AG04450 (cell line): Measurements from ENCODE around the gene NHEJ1. TPM values are rescaled to one million over a fixed set of nuclear protein-coding genes. Genes with fewer than 3 reads are reported as not detected.

Experiments used
- CTCF ChIA-PET: fragments of 300-600, 350-600 bp; formaldehyde crosslinking; extraction: SDS; loops from one replicate; lab custom pipeline; 2022; ENCODE audit warnings: antibody characterized with exemption, inconsistent platforms; lab: Charles Lee
- POLR2A ChIA-PET: fragments of 350-600 bp; formaldehyde crosslinking; extraction: SDS; loops from one replicate; lab custom pipeline; 2021; ENCODE audit warnings: antibody characterized with exemption, inconsistent platforms; lab: Yijun Ruan, JAX
- DNase-seq: peaks from one replicate; pipeline ENCODE4 v3.0.0-alpha.2; 2011; ENCODE audit warnings: low read depth, low spot score
- H3K27ac ChIP-seq: one replicate; pipeline ENCODE4 v1.5.1; 2012; ENCODE audit warnings: low read depth, low read length, control low read depth
- H3K27me3 ChIP-seq: one replicate; pipeline ENCODE4 v1.6.0; 2012; ENCODE audit warnings: low read length; ENCODE audit not compliant: control insufficient read depth, insufficient read depth
- H3K4me3 ChIP-seq: 2 replicates; pipeline ENCODE4 v1.5.1; 2011; ENCODE audit warnings: mild to moderate bottlenecking, low read depth, low read length, control low read depth
- H3K9me3 ChIP-seq: 2 replicates; pipeline ENCODE4 v1.5.1; 2012; ENCODE audit warnings: low read length; ENCODE audit not compliant: control insufficient read depth, insufficient read depth
- polyA plus RNA-seq: library from polyadenylated mRNA; depleted of rRNA; stranded (reverse); fragments of >200 nt; gene quantifications from 2 replicates; pipeline ENCODE4 v1.2.3, GENCODE V29; 2011
- TF ChIP-seq, protein P1 (sequence below): IDR thresholded peaks from 2 replicates; pipeline ENCODE4 v1.5.1; 2011; ENCODE audit warnings: low read depth, low read length, control low read depth, inconsistent platforms

Gene NHEJ1
- polyA plus RNA-seq, 1 experiment, result 21.9 TPM

DNA sequence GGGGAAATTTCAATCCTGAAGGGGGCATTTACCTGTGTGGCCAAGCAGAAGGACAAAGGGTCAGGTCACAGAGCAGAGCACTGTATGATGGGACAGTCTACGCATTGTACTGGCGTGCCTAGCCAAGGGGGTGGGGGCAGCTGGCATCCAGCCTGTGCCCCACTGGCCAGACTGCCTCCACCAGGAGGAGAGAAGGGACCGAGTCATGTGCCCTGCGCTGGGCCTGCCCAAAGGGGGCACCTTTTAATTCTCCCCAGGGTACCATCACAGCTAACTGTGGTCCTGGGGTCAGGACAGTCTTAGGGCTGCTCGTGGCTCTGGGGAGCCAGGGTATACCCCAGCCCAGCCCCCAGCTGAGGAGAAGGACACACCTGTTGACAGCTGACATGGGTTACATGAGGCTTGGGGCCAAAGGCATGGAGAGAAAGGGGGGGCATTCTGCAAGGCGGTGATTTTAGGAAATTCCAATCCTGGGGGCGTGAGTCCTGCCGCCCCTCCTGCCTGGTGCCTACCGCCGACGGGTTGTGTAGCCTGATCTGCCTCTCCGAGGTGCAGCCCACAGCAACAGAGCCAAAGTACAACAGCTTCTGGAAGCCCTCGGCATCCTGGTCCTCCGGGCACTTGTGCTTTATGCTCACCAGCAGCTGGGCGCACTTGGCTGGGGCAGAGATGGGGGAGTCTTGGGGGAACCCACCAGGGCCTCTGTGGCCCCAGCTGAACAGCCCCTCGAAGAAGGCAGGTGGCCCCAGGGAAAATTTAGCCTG is 130.3 kb downstream of the NHEJ1 start:
- no peak for DNase-seq
- TF ChIP-seq, protein P1, sequence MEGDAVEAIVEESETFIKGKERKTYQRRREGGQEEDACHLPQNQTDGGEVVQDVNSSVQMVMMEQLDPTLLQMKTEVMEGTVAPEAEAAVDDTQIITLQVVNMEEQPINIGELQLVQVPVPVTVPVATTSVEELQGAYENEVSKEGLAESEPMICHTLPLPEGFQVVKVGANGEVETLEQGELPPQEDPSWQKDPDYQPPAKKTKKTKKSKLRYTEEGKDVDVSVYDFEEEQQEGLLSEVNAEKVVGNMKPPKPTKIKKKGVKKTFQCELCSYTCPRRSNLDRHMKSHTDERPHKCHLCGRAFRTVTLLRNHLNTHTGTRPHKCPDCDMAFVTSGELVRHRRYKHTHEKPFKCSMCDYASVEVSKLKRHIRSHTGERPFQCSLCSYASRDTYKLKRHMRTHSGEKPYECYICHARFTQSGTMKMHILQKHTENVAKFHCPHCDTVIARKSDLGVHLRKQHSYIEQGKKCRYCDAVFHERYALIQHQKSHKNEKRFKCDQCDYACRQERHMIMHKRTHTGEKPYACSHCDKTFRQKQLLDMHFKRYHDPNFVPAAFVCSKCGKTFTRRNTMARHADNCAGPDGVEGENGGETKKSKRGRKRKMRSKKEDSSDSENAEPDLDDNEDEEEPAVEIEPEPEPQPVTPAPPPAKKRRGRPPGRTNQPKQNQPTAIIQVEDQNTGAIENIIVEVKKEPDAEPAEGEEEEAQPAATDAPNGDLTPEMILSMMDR, result no peak
- ChIA-PET CTCF (interaction anchor here (0.5 to 8.7 kb wide), 51 partner anchors 8 to 323 kb away, joined by 3 to 250 read pairs (median 5); partner anchors contain the start of genes CFAP65 and NHEJ1), POLR2A (interaction anchor here (1.2 kb wide), 1 partner anchor 124 kb away, joined by 3 read pairs; no protein-coding TSS in a partner anchor)
- Histone ChIP-seq H3K4me3 (no peak overlapping the region), H3K27ac (no peak overlapping the region), H3K27me3 (peaks cover 42% of the 10 kb centered on the region), H3K9me3 (no peaks in the 10 kb centered on the region; the same call in 1 of the 2 replicates)

DNA sequence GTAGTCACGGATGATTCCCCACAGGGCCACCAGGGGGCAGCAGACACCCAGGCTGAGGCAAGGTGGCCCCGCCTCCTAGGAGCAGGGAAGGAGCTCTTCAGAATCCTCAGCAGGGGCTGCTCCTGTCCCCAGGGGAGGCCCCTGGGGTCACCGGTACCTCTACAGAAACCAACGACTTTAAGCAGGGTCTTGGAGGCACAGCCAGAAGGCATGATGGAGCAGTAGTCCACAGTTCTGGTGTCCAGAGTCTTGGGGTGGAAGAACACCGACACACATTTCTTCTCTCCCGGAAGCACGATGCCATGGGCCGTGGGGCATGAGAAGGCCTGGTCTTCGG is 130.8 kb downstream of the NHEJ1 start:
- Histone ChIP-seq H3K9me3 (no peaks in the 10 kb centered on the region; the same call in 1 of the 2 replicates), H3K27me3 (peaks cover 41% of the 10 kb centered on the region), H3K4me3 (no peak overlapping the region), H3K27ac (no peak overlapping the region)
- DNase-seq, result peak; percentile 33
- TF ChIP-seq, protein P1, result peak; percentile 95
- ChIA-PET CTCF (interaction anchor here (0.5 to 8.7 kb wide), 50 partner anchors 8 to 323 kb away, joined by 3 to 250 read pairs (median 5); partner anchors contain the start of genes CFAP65 and NHEJ1), POLR2A (interaction anchor here (1.2 kb wide), 1 partner anchor 124 kb away, joined by 3 read pairs; no protein-coding TSS in a partner anchor)

DNA sequence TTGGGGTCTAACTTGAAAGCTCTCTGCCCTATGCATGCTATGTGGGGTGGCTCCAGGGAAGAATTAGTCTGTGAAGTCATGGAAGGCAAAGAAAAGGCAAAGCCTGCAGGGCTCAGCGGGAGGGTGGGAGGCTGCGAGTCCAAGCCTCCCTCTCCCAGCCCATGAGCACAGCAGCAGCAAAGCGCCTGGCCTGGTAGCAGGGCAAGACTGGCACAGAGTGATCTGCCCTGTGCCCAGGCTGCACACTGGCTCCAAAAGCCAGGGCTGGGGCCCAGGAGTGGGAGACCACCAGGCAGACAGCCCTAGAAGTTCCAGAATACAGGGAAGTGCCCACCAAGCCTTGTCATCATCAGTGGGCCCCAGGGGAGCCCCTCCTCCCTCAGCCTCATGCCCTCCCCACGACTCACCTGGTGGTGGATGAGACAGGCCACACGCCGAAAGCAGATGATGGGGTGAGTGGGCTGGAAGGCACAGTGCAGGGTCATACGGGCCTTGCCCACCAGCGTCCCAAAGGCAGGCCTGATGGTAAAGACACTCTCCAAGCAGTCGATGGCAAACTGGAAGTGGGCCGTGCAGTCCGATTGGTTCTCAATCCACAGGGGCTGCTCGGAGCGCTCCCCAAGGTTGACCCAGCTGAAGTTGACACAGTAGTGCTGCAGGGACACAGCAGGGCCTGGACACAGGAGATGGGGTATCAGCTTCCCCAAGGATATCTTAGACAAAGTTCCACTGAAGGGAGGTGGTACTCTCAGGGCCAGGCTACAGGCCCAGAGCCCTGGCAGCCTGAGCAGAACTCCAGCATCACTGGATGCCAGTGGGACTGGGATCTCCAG is 131.4 kb downstream of the NHEJ1 start:
- POLR2A ChIA-PET, result interaction anchor here (1.2 kb wide), 1 partner anchor 125 kb away, joined by 3 read pairs; no protein-coding TSS in a partner anchor

DNA sequence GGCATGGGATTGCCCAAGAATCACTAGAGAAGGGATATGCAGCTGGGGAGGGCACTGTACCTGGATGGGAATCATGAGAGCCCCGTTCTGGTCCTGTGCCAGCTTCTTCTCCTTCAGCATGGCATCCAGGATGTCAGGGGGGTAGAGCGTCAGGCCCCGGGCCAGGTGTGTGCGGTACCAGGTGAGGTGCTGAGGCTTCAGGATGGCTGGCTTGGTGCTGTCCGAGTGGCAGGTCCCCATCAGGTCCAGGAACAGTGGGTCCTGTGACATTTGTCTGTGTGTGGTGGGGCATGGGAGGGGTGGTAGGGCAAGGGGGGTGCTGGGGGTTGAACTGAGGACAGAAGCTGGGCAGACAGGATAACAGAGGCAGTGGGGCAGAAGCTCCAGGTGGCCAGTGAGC is 132.5 kb downstream of the NHEJ1 start:
- POLR2A ChIA-PET, result no interaction called here
- TF ChIP-seq, protein P1, result no peak
- no peaks in the 10 kb centered on the region; the same call in 1 of the 2 replicates for H3K9me3 ChIP-seq
- DNase-seq, result no peak
- peaks cover 47% of the 10 kb centered on the region for H3K27me3 ChIP-seq
- CTCF ChIA-PET, result interaction anchor here (0.7 to 8.7 kb wide), 4 partner anchors 30 to 166 kb away, joined by 3 to 250 read pairs (median 14); partner anchors contain the start of gene NHEJ1
- no peak overlapping the region for H3K27ac ChIP-seq
- no peak overlapping the region for H3K4me3 ChIP-seq

More for the DNA sequence above, 131.4 kb downstream of the NHEJ1 start:
- no peak for DNase-seq
- CTCF ChIA-PET, result interaction anchor here (0.6 to 8.7 kb wide), 44 partner anchors 9 to 324 kb away, joined by 3 to 250 read pairs (median 5); partner anchors contain the start of genes CFAP65 and NHEJ1
- peaks cover 37% of the 10 kb centered on the region for H3K27me3 ChIP-seq
- no peak overlapping the region for H3K27ac ChIP-seq
- no peak overlapping the region for H3K4me3 ChIP-seq
- TF ChIP-seq, protein P1, result no peak
- H3K9me3 ChIP-seq, result no peaks in the 10 kb centered on the region; the same call in 1 of the 2 replicates
